Natural killer cell treated with Interleukin-12 subunit alpha and Interleukin-12 subunit beta and Interleukin-15 and Interleukin-18, amount 100 ng/mL, for 72 hours (primary cell): ENCODE data around the gene STX8. TPM values are rescaled to one million over a fixed set of nuclear protein-coding genes. Genes with fewer than 3 reads are reported as not detected.

Experiments used
- ATAC-seq, 2 donors: fragments of 150-1000 bp; cut with Tn5 transposase in 1 of 2; sonication (Bioruptor Pico), chemical (Tn5 transposase) in 1 of 2; 2 replicates each; pipeline ENCODE4 v1.10.0; 2021
- DNase-seq: peaks from one replicate; pipeline ENCODE4 v3.0.0; 2022; ENCODE audit warnings: low spot score
- H3K27ac Mint-ChIP-seq, 2 donors: 1 replicate in 1 of 2; 2 replicates in 1 of 2; pipeline ENCODE4 v1.8.0; 2022; ENCODE audit warnings: mixed read lengths in 2 of 2, mild to moderate bottlenecking in 1 of 2, moderate library complexity in 1 of 2
- H3K27me3 Mint-ChIP-seq, 2 donors: 1 replicate in 1 of 2; 2 replicates in 1 of 2; pipeline ENCODE4 v1.8.0; 2022; ENCODE audit warnings: mixed read lengths in 2 of 2
- H3K36me3 Mint-ChIP-seq: one replicate; pipeline ENCODE4 v1.8.0; 2022; ENCODE audit warnings: mixed read lengths
- H3K4me1 Mint-ChIP-seq, 2 donors: 1 replicate in 1 of 2; 2 replicates in 1 of 2; pipeline ENCODE4 v1.8.0; 2022; ENCODE audit warnings: low read depth in 2 of 2, mixed read lengths in 2 of 2, mild to moderate bottlenecking in 1 of 2
- H3K4me3 Mint-ChIP-seq: one replicate; pipeline ENCODE4 v1.8.0; 2022; ENCODE audit warnings: mixed read lengths
- H3K9me3 Mint-ChIP-seq: 2 replicates; pipeline ENCODE4 v1.8.0; 2022; ENCODE audit warnings: mixed read lengths
- total RNA-seq, 2 donors: library from RNA; stranded (reverse); gene quantifications; one replicate each; pipeline ENCODE4 v1.2.3, GENCODE V29; 2022

The STX8 gene
- total RNA-seq, 2 donors from 2014 or later = 65.2 to 87.7 TPM

GRCh38 chr17:9315360-9315759, 260.3 kb downstream of the STX8 start:
- Mint-ChIP-seq H3K4me1 (peaks cover 0 to 7% of the 10 kb centered on the region in 2 donors), H3K9me3 (peaks cover 3% of the 10 kb centered on the region), H3K27me3 (no peaks in the 10 kb centered on the region), H3K36me3 (peaks cover 15% of the 10 kb centered on the region), H3K4me3 (no peak overlapping the region), H3K27ac (no peak overlapping the region)
- ATAC-seq (no peak), DNase-seq (no peak)

- no peaks in the 10 kb centered on the region for H3K9me3 Mint-ChIP-seq
- peaks cover 0 to 7% of the 10 kb centered on the region in 2 donors for H3K4me1 Mint-ChIP-seq
- H3K4me3 Mint-ChIP-seq = no peak overlapping the region
- H3K36me3 Mint-ChIP-seq = peaks cover 9% of the 10 kb centered on the region
- H3K27ac Mint-ChIP-seq = no peak overlapping the region
- H3K27me3 Mint-ChIP-seq = no peaks in the 10 kb centered on the region
- DNase-seq = no peak
- ATAC-seq = no peak
These were observed 262.3 kb downstream of the STX8 start for GRCh38 chr17:9313346-9313745.

- Mint-ChIP-seq H3K9me3 (no peaks in the 10 kb centered on the region), H3K4me3 (no peak overlapping the region), H3K4me1 (peaks cover 0 to 9% of the 10 kb centered on the region in 2 donors), H3K36me3 (no peaks in the 10 kb centered on the region), H3K27ac (no peak overlapping the region), H3K27me3 (no peaks in the 10 kb centered on the region)
- no peak for DNase-seq
- ATAC-seq = no peak
These were observed 266.4 kb downstream of the STX8 start for GRCh38 chr17:9309216-9309615.

GRCh38 chr17:9308069-9308468, 267.6 kb downstream of the STX8 start:
- ATAC-seq (no peak), DNase-seq (no peak)
- Mint-ChIP-seq H3K36me3 (no peaks in the 10 kb centered on the region), H3K9me3 (no peaks in the 10 kb centered on the region), H3K27me3 (no peaks in the 10 kb centered on the region), H3K4me3 (no peak overlapping the region), H3K27ac (no peak overlapping the region), H3K4me1 (peaks cover 0 to 9% of the 10 kb centered on the region in 2 donors)

- H3K9me3 Mint-ChIP-seq = no peaks in the 10 kb centered on the region
- no peak overlapping the region for H3K4me3 Mint-ChIP-seq
- peaks cover 0 to 11% of the 10 kb centered on the region in 2 donors for H3K4me1 Mint-ChIP-seq
- H3K36me3 Mint-ChIP-seq = no peaks in the 10 kb centered on the region
- DNase-seq = no peak
- H3K27me3 Mint-ChIP-seq = no peaks in the 10 kb centered on the region
- no peak for ATAC-seq
- no peak overlapping the region for H3K27ac Mint-ChIP-seq
These were observed 268.2 kb downstream of the STX8 start for GRCh38 chr17:9307313-9307998.

GRCh38 chr17:9306086-9306485, 269.5 kb downstream of the STX8 start:
- DNase-seq = no peak
- no peak for ATAC-seq
- no peaks in the 10 kb centered on the region for H3K36me3 Mint-ChIP-seq
- H3K9me3 Mint-ChIP-seq = no peaks in the 10 kb centered on the region
- H3K4me3 Mint-ChIP-seq = no peak overlapping the region
- no peaks in the 10 kb centered on the region for H3K27me3 Mint-ChIP-seq
- peaks cover 0 to 13% of the 10 kb centered on the region in 2 donors for H3K4me1 Mint-ChIP-seq
- no peak overlapping the region for H3K27ac Mint-ChIP-seq

GRCh38 chr17:9299695-9300094, 275.9 kb downstream of the STX8 start:
- DNase-seq (no peak), ATAC-seq (no peak)
- H3K27ac Mint-ChIP-seq = no peak overlapping the region
- H3K9me3 Mint-ChIP-seq = no peaks in the 10 kb centered on the region
- H3K27me3 Mint-ChIP-seq = no peaks in the 10 kb centered on the region
- H3K36me3 Mint-ChIP-seq = no peaks in the 10 kb centered on the region
- H3K4me1 Mint-ChIP-seq = peaks cover 0 to 7% of the 10 kb centered on the region in 2 donors
- H3K4me3 Mint-ChIP-seq = no peak overlapping the region

- Mint-ChIP-seq H3K36me3 (no peaks in the 10 kb centered on the region), H3K27ac (no peak overlapping the region), H3K9me3 (no peaks in the 10 kb centered on the region), H3K4me3 (no peak overlapping the region), H3K4me1 (peaks cover 9 to 15% of the 10 kb centered on the region in 2 donors), H3K27me3 (no peaks in the 10 kb centered on the region)
- no peak for ATAC-seq
- no peak for DNase-seq
These were observed 276.8 kb downstream of the STX8 start for GRCh38 chr17:9298776-9299295.

GRCh38 chr17:9298135-9298534, 277.5 kb downstream of the STX8 start:
- Mint-ChIP-seq H3K36me3 (no peaks in the 10 kb centered on the region), H3K9me3 (no peaks in the 10 kb centered on the region), H3K4me3 (no peak overlapping the region), H3K27ac (no peak overlapping the region), H3K4me1 (peaks cover 9 to 15% of the 10 kb centered on the region in 2 donors), H3K27me3 (no peaks in the 10 kb centered on the region)
- DNase-seq (no peak), ATAC-seq (no peak)

GRCh38 chr17:9294661-9295210, 280.9 kb downstream of the STX8 start:
- ATAC-seq = no peak
- DNase-seq = no peak
- no peaks in the 10 kb centered on the region for H3K27me3 Mint-ChIP-seq

GRCh38 chr17:9292561-9292941, 283.1 kb downstream of the STX8 start:
- ATAC-seq (no peak), DNase-seq (no peak)
- no peak overlapping the region for H3K27ac Mint-ChIP-seq
- H3K9me3 Mint-ChIP-seq = no peaks in the 10 kb centered on the region
- no peak overlapping the region for H3K4me3 Mint-ChIP-seq
- no peaks in the 10 kb centered on the region for H3K36me3 Mint-ChIP-seq
- H3K4me1 Mint-ChIP-seq = peaks cover 28 to 30% of the 10 kb centered on the region in 2 donors
- no peaks in the 10 kb centered on the region for H3K27me3 Mint-ChIP-seq

More at GRCh38 chr17:9294661-9295210, 280.9 kb downstream of the STX8 start:
- Mint-ChIP-seq H3K27ac (no peak overlapping the region), H3K9me3 (no peaks in the 10 kb centered on the region), H3K36me3 (no peaks in the 10 kb centered on the region), H3K4me3 (no peak overlapping the region), H3K4me1 (peaks cover 16 to 17% of the 10 kb centered on the region in 2 donors)

- DNase-seq = no peak
- no peaks in the 10 kb centered on the region for H3K27me3 Mint-ChIP-seq
- H3K4me1 Mint-ChIP-seq = peaks cover 30% of the 10 kb centered on the region in 2 donors
- no peaks in the 10 kb centered on the region for H3K36me3 Mint-ChIP-seq
- peak overlapping the region in 1 of 2 donors; percentile 20 for H3K27ac Mint-ChIP-seq
- no peak overlapping the region for H3K4me3 Mint-ChIP-seq
- peak; percentile 43 to 69 for ATAC-seq
- H3K9me3 Mint-ChIP-seq = no peaks in the 10 kb centered on the region
These were observed 283.6 kb downstream of the STX8 start for GRCh38 chr17:9291912-9292560.

GRCh38 chr17:9290226-9290613, 285.4 kb downstream of the STX8 start:
- ATAC-seq (peak in 1 of 2 donors; percentile 4), DNase-seq (no peak)
- H3K27ac Mint-ChIP-seq = peak overlapping the region; percentile 12 to 43
- peak overlapping the region; percentile 55 for H3K4me3 Mint-ChIP-seq
- no peaks in the 10 kb centered on the region for H3K9me3 Mint-ChIP-seq
- H3K36me3 Mint-ChIP-seq = no peaks in the 10 kb centered on the region
- no peaks in the 10 kb centered on the region for H3K27me3 Mint-ChIP-seq
- H3K4me1 Mint-ChIP-seq = peaks cover 30 to 38% of the 10 kb centered on the region in 2 donors

GRCh38 chr17:9287306-9287705, 288.3 kb downstream of the STX8 start:
- DNase-seq (no peak), ATAC-seq (no peak)
- H3K36me3 Mint-ChIP-seq = no peaks in the 10 kb centered on the region
- peak overlapping the region in 1 of 2 donors; percentile 37 for H3K27ac Mint-ChIP-seq
- H3K27me3 Mint-ChIP-seq = no peaks in the 10 kb centered on the region
- no peaks in the 10 kb centered on the region for H3K9me3 Mint-ChIP-seq
- peaks cover 21 to 30% of the 10 kb centered on the region in 2 donors for H3K4me1 Mint-ChIP-seq
- H3K4me3 Mint-ChIP-seq = no peak overlapping the region
